Measurements from ENCODE around the gene KRT79. TPM values are rescaled to one million over a fixed set of nuclear protein-coding genes. Genes with fewer than 3 reads are reported as not detected.
"Not testable (repeated sequence)": the region's sequence is repeated elsewhere in the genome, so short reads cannot be mapped to it uniquely, and the experiment has no call there.

The KRT79 gene
- polyA plus RNA-seq, 4 donors, result 0.09 TPM; not detected in 3

GRCh38 chr12:52861511-52861910 is 27.4 kb upstream of the KRT79 start:
- DNase-seq (ENCODE audit: low read depth in 4 of 4, low spot score in 3 of 4), result no peak

DNA sequence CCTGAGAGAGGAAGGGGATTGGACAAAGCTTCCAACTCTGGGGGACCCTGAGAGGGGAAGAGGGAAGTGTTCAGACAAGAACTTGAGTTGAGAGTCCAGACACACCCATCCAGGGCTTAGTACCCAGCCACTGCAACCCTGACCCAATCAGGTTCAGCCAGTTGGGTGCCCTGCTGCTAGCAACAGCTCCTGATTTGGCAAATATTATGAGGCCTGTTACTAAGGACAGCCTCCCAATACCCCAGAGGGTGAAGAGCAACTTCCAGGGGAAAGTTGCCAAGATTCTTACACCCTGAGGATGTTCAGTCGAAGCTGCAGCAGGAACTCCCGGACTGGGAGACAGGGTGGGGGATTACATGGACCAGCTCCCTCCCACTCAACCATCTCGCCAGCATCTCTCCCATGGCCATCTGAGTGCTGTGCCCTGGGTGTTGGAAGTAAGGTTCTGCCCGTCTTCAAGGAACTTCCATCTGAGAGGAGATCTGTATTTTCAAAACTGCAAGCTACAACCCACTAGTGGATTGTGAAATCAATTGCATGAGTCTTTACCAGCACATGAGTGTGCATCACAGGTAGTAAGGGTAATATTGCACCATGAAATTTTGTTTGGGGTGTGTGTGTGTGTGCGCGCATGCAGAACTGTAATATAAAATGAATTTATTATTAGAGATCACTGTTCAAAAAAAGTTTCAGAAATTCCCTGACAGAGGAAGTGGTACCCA is 26.2 kb upstream of the KRT79 start:
- DNase-seq (ENCODE audit: low read depth in 4 of 4, low spot score in 3 of 4), result no peak

DNA sequence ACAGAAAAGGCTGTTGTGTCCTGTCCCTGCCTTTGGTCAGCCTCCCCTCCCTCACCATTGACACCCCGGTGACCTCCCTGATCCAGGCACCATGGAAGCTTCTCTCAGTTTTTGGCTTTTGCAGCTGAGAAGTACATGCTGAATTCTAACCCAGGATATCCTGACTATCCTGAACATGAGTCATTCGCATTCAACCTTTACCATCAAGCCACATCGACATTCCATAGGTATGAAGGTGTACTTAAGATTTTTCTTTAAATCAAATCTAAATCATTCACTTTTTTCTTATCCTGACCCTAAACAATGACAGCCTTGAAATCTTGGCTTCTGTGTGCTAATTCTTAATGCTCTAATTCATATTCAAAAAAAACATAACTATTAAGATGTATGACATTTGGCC is 23.4 kb upstream of the KRT79 start:
- DNase-seq (ENCODE audit: low read depth in 4 of 4, low spot score in 3 of 4), result no peak

- DNase-seq (ENCODE audit: low read depth in 4 of 4, low spot score in 3 of 4), result no peak
Measured at GRCh38 chr12:52856787-52857186, 22.7 kb upstream of the KRT79 start.

DNA sequence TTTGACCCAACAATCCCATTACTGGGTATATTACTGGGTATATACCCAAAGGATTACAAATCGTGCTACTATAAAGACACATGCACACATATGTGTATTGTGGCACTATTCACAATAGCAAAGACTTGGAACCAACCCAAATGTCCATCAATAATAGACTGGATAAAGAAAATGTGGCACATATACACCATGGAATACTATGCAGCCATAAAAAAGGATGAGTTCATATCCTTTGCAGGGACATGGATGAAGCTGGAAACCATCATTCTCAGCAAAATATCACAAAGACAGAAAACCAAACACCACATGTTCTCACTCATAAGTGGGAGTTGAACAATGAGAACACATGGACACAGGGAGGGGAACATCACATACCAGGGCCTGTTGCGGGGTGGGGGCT is 22.0 kb upstream of the KRT79 start:
- not testable (repeated sequence) for DNase-seq (ENCODE audit: low read depth in 4 of 4, low spot score in 3 of 4)

DNA sequence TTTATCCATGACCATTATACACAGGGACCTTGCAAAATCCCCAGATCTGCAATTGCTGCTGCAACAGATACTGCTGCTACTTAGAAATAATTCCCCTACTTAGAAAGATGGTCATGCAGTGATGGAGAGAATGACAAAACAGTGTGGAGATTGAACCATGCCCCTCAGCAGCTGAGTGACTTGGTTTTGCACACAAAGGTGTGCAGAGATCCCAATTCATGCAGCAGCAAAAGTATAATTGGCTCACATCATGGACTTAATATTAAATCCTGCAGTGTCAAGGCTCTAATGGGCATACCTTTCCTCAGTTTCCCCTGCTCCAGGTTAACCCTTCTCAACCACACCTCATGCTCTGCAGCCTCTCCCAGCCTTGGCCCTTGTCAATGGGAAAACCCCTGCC is 17.7 kb upstream of the KRT79 start:
- no peak for DNase-seq (ENCODE audit: low read depth in 4 of 4, low spot score in 3 of 4)

DNA sequence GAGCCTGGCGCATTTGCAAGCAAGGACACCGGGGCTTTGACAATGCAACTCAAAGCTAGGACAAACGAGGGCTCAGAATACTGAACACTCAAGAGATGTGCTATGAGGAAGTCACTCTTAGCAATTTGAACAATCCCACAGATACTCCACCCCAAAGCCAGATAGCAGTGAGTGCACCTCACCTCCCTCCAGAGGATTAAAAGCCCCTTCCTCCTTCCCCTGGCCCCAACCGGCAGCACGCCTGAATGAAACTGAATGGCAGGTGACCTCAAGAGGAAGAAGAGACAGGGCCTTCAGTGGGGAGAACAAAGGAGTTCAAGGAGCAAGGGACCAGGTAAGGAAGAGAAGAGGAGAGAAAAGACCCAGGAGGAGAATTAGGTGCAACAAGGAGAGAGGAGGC is 16.6 kb upstream of the KRT79 start:
- no peak for DNase-seq (ENCODE audit: low read depth in 4 of 4, low spot score in 3 of 4)

DNA sequence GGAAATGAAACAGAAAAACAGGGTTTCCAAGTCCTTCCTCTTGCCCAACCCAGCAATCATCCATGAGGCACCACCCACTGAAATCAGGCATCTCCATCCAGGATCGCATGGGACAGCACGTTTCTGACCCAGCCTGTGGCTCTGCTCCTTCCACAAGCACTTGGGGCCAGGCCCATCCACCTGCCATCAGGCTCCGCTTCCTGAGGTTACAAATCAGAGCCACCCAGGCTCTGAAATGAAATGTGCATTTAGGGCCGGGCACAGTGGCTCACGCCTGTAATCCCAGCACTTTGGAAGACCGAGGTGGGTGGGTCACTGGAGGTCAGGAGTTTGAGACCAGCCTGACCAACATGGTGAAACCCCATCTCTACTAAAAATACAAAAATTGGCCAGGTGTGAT is 15.4 kb upstream of the KRT79 start:
- DNase-seq (ENCODE audit: low read depth in 4 of 4, low spot score in 3 of 4), result no peak

DNA sequence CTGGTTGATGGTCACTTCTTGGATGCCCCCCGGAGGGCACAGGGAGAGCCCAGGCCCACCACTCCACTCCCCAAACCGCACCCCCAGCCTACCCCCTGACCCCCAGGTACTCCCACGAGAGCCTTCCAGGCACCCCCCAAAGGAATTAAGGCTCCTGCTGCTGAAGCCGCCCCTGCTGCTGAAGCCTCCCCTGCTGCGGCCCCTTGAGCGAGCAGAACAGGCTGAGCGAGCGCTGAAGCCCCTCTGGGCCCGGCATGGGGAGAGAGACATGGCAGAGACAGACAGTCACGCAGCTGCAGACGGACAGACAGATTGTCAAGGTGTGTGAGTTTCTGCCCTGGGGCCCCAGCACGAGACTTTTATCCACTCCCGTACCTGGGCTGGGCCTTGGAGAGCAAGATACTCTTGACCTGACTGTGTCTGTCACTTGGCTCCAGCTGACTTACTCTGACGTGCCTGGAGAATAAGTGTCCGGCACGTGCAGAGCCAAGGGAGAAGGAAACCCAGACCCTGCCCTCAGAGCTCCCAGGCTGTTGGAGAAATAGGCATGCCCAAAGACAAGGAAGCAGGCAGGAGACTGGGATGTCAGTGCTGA is 14.6 kb upstream of the KRT79 start, which contains the start of gene KRT78:
TSS of gene KRT78 (minus strand) at position 334 of the 595 bp plus-strand sequence. CDS start at position 270, 64 bp downstream.
- no peak for DNase-seq (ENCODE audit: low read depth in 4 of 4, low spot score in 3 of 4)

DNA sequence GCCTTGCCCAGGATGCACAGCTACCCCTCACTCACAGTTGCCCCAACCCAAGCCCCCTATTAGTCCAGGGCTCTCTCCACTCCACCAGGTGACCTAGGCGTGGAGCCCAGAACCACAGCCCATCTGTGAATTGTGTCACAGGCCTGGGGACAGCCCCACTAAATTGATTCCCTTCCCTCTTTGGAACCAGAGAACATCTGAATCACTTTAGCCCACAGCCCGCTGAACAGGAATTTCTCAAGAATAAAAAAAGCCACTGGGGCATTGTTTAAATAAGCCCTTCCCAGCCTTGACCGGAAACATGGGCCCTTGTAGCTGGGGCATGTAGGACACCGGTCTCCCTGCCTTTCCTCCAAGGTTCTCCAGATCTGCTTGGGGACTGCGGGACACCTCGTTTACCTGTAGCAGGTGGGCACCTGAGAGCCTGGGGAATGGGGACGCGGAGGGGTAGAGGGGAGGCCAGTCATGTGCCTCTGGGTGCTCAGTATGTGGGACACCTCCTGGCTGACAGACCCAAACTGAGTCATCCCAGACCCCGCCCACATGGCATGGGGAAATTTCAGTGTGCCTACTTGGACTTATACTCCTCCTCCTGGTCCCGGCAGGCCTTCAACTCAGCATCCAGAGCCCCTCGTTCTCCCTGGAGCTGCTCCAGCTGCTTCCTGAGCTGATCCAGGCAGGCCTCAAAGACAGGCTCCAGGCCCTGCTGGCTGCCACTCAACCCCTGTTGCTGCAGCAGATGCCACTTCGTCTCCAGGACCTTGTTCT is 13.4 kb upstream of the KRT79 start:
- DNase-seq (ENCODE audit: low read depth in 4 of 4, low spot score in 3 of 4), result no peak

DNA sequence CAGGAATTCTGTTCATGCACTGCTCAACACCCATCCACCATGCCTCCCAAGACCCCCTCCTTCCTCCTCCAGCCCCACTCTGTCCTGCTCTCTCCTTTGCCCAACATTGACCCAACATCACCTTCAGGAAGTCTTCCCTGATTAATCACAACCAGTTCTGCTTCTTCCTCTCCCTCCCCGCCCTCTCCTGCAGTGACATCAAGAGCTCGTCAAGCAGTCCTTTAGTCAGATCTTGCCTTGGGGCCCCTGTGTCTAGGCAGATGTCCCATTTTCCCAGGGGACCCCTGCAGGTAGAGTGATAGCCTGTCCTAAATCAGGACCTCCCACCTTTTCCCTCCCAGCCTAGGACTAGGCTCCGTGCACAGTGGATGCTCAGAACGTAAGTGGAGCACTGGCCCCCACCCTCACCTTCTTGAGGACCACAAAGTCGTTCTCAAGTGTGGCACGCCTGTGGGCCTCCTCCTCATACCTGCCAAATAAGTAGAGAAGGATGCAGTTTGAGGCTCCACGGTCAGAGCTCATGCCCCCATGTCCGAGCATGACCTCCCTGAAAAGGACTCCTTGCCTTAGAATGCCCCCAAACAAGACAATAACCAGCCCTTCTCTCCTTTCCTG is 12.4 kb upstream of the KRT79 start:
- no peak for DNase-seq (ENCODE audit: low read depth in 4 of 4, low spot score in 3 of 4)

- DNase-seq (ENCODE audit: low read depth in 4 of 4, low spot score in 3 of 4), result no peak
Measured at GRCh38 chr12:52845946-52846345, 11.8 kb upstream of the KRT79 start.

- no peak for DNase-seq (ENCODE audit: low read depth in 4 of 4, low spot score in 3 of 4)
Measured at GRCh38 chr12:52844386-52844785, 10.3 kb upstream of the KRT79 start.

- DNase-seq (ENCODE audit: low read depth in 4 of 4, low spot score in 3 of 4), result no peak
Measured at GRCh38 chr12:52839436-52840105, 5.5 kb upstream of the KRT79 start.

- DNase-seq (ENCODE audit: low read depth in 4 of 4, low spot score in 3 of 4), result no peak
Measured at GRCh38 chr12:52838609-52839435, 4.7 kb upstream of the KRT79 start.

- no peak for DNase-seq (ENCODE audit: low read depth in 4 of 4, low spot score in 3 of 4)
Measured at GRCh38 chr12:52837781-52838608, 3.9 kb upstream of the KRT79 start.

GRCh38 chr12:52837413-52837741 is 3.3 kb upstream of the KRT79 start:
- no peak for DNase-seq (ENCODE audit: low read depth in 4 of 4, low spot score in 3 of 4)

DNA sequence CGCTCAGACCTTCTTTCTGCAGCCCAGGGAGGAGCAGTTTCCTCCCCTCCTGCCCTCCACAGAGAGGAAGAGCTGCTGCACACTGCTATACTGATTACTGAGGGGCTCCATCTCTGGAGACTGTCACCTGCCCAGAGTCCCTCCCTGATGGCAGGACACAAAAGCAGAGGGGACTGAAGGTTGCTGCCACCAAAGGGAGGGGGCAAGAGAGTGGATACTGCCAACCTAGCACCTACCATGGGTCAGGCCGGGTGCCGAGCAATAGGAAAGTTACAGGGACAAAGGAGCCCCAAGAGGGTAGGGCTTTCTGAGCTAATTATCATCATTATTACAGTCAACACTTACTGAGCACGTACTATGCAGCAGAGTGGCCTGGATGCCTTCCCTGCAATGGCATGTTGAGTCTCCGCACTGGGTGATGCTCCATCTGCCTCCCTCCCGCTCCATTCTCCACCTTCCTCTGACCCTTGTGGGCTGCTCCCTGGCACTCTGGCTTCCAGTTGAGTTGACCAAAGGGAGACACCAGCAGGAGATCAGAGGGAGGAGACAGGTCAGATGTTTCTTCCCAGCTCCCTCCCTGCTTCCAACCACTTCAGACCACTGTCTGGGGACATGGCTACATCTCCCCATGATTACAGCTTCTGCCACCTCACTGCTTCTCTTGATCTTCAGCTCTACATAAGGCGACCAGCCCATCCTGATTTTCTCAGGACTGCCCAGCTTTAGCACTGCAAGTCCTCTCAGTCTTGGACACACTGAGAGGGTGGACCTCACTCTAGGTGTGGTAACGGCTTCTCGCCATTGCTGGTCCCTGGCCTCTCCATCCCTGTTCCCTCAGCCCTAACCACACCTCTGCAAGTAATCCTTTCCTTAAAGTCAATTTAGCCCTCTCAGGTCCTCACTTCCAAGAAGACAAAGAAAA is 2.6 kb upstream of the KRT79 start:
- DNase-seq (ENCODE audit: low read depth in 4 of 4, low spot score in 3 of 4), result no peak
